HepG2 (cell line): ENCODE data around the gene PLCD4. TPM values are rescaled to one million over a fixed set of nuclear protein-coding genes. Genes with fewer than 3 reads are reported as not detected.

Experiments
- ATAC-seq: fragments of 200-7000 bp; cut with Tn5 transposase; 3 replicates; pipeline ENCODE4 v1.9.1; 2020; ENCODE audit warnings: mild to moderate bottlenecking, moderate library complexity
- BruUV-seq: library from RNA; stranded (reverse); fragments of 400-500 nt; replicated peaks from 2 replicates; lab custom pipeline; 2021; lab: Mats Ljungman, UMichigan
- CTCF ChIA-PET: fragments of 300-600 bp; formaldehyde crosslinking; extraction: SDS; loops from one replicate; lab custom pipeline; 2021; ENCODE audit warnings: low total read pairs, inconsistent platforms, low intra/inter-chr PET ratio; lab: Yijun Ruan, JAX
- POLR2A ChIA-PET: fragments of 350-600 bp; sonication (Branson Sonifier 250); formaldehyde crosslinking; loops from one replicate; lab custom pipeline; 2020; ENCODE audit warnings: antibody characterized with exemption, inconsistent platforms; lab: Yijun Ruan, JAX
- DNase-seq: peaks from one replicate; pipeline ENCODE4 v3.0.0-alpha.2; 2015; ENCODE audit warnings: low spot score
- FAIRE-seq: peaks from 3 replicates; lab custom pipeline; 2011; peaks lifted over from hg19 to GRCh38; lab: Jason Lieb, UNC
- H2AFZ ChIP-seq: one replicate; pipeline ENCODE4 v1.6.1; 2011; ENCODE audit warnings: low read length, inconsistent platforms
- H3K27ac ChIP-seq: fragments of 300-600 bp; 3 replicates; pipeline ENCODE4 v1.8.0; 2011; ENCODE audit warnings: mixed run types, mild to moderate bottlenecking, mixed read lengths, low read length, inconsistent platforms; ENCODE audit not compliant: insufficient read depth; ENCODE audit errors: extremely low read length
- H3K27me3 ChIP-seq, 2 experiments: fragments of 200-600 bp in 1 of 2; 2 replicates in 1 of 2; 3 replicates in 1 of 2; pipeline versions ENCODE4 v1.6.0 to v1.8.0; 2011; ENCODE audit warnings: low read length in 2 of 2, mild to moderate bottlenecking in 2 of 2, moderate library complexity in 2 of 2, inconsistent platforms in 1 of 2; ENCODE audit not compliant: insufficient read depth in 2 of 2, control insufficient read depth in 1 of 2
- H3K36me3 ChIP-seq, 2 experiments: fragments of 200-600 bp in 1 of 2; replicated peaks in 1 of 2; 2 replicates in 1 of 2; 3 replicates in 1 of 2; pipeline versions ENCODE4 v1.5.1 to v1.8.0; 2011; ENCODE audit warnings: low read length in 2 of 2, inconsistent platforms in 1 of 2; ENCODE audit not compliant: insufficient read depth in 2 of 2, control insufficient read depth in 1 of 2
- H3K4me1 ChIP-seq: 2 replicates; pipeline ENCODE4 v1.5.1; 2012; ENCODE audit warnings: low read length, inconsistent platforms; ENCODE audit not compliant: insufficient read depth
- H3K4me2 ChIP-seq: 2 replicates; pipeline ENCODE4 v1.6.0; 2011; ENCODE audit warnings: low read depth, low read length, inconsistent platforms
- H3K4me3 ChIP-seq, 3 experiments: fragments of 200-600 bp in 1 of 3; sonication (generic), shearing (Covaris generic) in 1 of 3; replicated peaks in 1 of 3; 2 replicates each; pipeline ENCODE4 v1.5.1; 2011 to 2016; ENCODE audit warnings: low read length in 3 of 3, inconsistent platforms in 2 of 3, low read depth in 2 of 3, mild to moderate bottlenecking in 2 of 3, control low read depth in 1 of 3, mixed read lengths in 1 of 3; ENCODE audit not compliant: insufficient read depth in 1 of 3
- H3K79me2 ChIP-seq: one replicate; pipeline ENCODE4 v1.6.1; 2011; ENCODE audit warnings: low read length, inconsistent platforms; ENCODE audit not compliant: insufficient read depth
- H3K9ac ChIP-seq: 2 replicates; pipeline ENCODE4 v1.6.0; 2011; ENCODE audit warnings: mild to moderate bottlenecking, low read depth, low read length, inconsistent platforms; ENCODE audit not compliant: insufficient read depth
- H3K9me3 ChIP-seq: 2 replicates; pipeline ENCODE4 v1.5.1; 2012; ENCODE audit warnings: mild to moderate bottlenecking, low read length
- H4K20me1 ChIP-seq: 2 replicates; pipeline ENCODE4 v1.6.0; 2011; ENCODE audit warnings: inconsistent platforms, mild to moderate bottlenecking, low read length, moderate library complexity; ENCODE audit not compliant: insufficient read depth
- AGO2 ChIP-seq: fragments of 200-400 bp; formaldehyde crosslinking; optimal IDR thresholded peaks from 2 replicates; pipeline ENCODE3; 2017; ENCODE audit warnings: mild to moderate bottlenecking, low read depth, low read length, moderate library complexity
- DDIT3 ChIP-seq: sonication (generic); formaldehyde crosslinking; IDR thresholded peaks from 2 replicates; pipeline ENCODE4 v1.4.0; 2020; ENCODE audit warnings: mild to moderate bottlenecking, missing genetic modification reagents
- FOXP4 ChIP-seq: sonication (generic); formaldehyde crosslinking; IDR thresholded peaks from 2 replicates; pipeline ENCODE4 v1.4.0; 2020; ENCODE audit warnings: missing genetic modification reagents
- IKZF1 ChIP-seq: fragments of 450-650 bp; IDR thresholded peaks from 2 replicates; pipeline ENCODE4 v1.7.1; 2016
- KDM5A ChIP-seq: fragments of 200-600 bp; sonication (generic); IDR thresholded peaks from 2 replicates; pipeline ENCODE4 v1.7.0; 2018; ENCODE audit warnings: antibody characterized with exemption, mild to moderate bottlenecking, low read length, borderline replicate concordance
- MBD4 ChIP-seq: IDR thresholded peaks from 2 replicates; pipeline ENCODE4 v1.6.1; 2012; ENCODE audit warnings: low read length, inconsistent platforms, borderline replicate concordance
- MIXL1 ChIP-seq: IDR thresholded peaks from 2 replicates; pipeline ENCODE4 v1.6.1; 2016
- SMYD3 ChIP-seq: sonication (generic); formaldehyde crosslinking; IDR thresholded peaks from 2 replicates; pipeline ENCODE4 v1.8.1; 2023; ENCODE audit warnings: mild to moderate bottlenecking, missing genetic modification reagents
- ZBTB4 ChIP-seq: sonication (generic); formaldehyde crosslinking; IDR thresholded peaks from 2 replicates; pipeline ENCODE4 v1.4.0; 2020; ENCODE audit warnings: missing genetic modification reagents, mild to moderate bottlenecking, borderline replicate concordance
- ZFP37 ChIP-seq: sonication (generic); formaldehyde crosslinking; IDR thresholded peaks from 2 replicates; pipeline ENCODE4 v1.4.0; 2020; ENCODE audit warnings: missing genetic modification reagents, borderline replicate concordance
- ZFP62 ChIP-seq: sonication (generic); formaldehyde crosslinking; IDR thresholded peaks from 2 replicates; pipeline ENCODE4 v1.4.0; 2020; ENCODE audit warnings: missing genetic modification reagents
- ZNF773 ChIP-seq: sonication (generic); formaldehyde crosslinking; IDR thresholded peaks from 2 replicates; pipeline ENCODE4 v1.4.0; 2020; ENCODE audit warnings: missing genetic modification reagents, borderline replicate concordance
- WGBS: methylation state at CpG from one replicate; pipeline ENCODE4 v1.1.6; 2017; ENCODE audit warnings: low lambda C conversion rate; 5-methylcytosine and 5-hydroxymethylcytosine counted together
- in situ Hi-C: cut with HindIII; loops from 2 replicates; pipeline ENCODE4 v1.10.0; 2017; ENCODE audit warnings: low pct_unique_long_range_greater_than_20kb; ENCODE audit not compliant: extremely low pct_ligation_motif_present
- intact Hi-C: fragments of 100-400 bp; cut with micrococcal nuclease; formaldehyde crosslinking; loops from one replicate; pipeline ENCODE4 v1.10.0; 2022; ENCODE audit not compliant: unreplicated experiment
- polyA plus RNA-seq, 8 experiments: library from polyadenylated mRNA; depleted of rRNA in 3 of 8; stranded (reverse) in 7 of 8; unstranded in 1 of 8; fragments of >200 nt; fragmentation: Illumina TruSeq in 4 of 8; extraction: Trizol in 4 of 8; gene quantifications; 2 replicates each; pipeline versions ENCODE4 v1.2.1 to v1.2.3, GENCODE V29; 2011 to 2016; ENCODE audit warnings: low read depth in 4 of 8, missing spikeins in 1 of 8, mixed read lengths in 1 of 8; ENCODE audit not compliant: insufficient read depth in 1 of 8
- total RNA-seq, 5 experiments: library from RNA; depleted of rRNA; stranded (reverse); fragments of >200 nt; fragmentation: Illumina TruSeq; extraction: Trizol; gene quantifications; 2 replicates each; pipeline ENCODE4 v1.2.3, GENCODE V29; 2016; ENCODE audit warnings: low read depth in 1 of 5
- TF ChIP-seq, protein P1 (sequence below): sonication (generic); formaldehyde crosslinking; IDR thresholded peaks from 2 replicates; pipeline ENCODE4 v1.4.0; 2020; ENCODE audit warnings: missing genetic modification reagents

PLCD4 gene
- total and polyA plus RNA-seq, 2 of the 13 experiments (the other 11 are each of a cell fraction or from before 2014, with no cell fraction given) = 0.26 TPM; not detected in 1

GRCh38 chr2:218671654-218672566 lies 64.2 kb downstream of the PLCD4 start, which contains the start of the genes RNF25 and STK36 (continued):
- peak; percentile 73 for TF ChIP-seq AGO2
- 0 out of 2 replicates have a peak, but pooled peaks have one; percentile 40 for TF ChIP-seq SMYD3 (CRISPR knock-in tag)
- TF ChIP-seq IKZF1 = no peak
- TF ChIP-seq ZFP62 = no peak
- TF ChIP-seq ZBTB4 (CRISPR knock-in tag) = no peak
- peak; percentile 98 for TF ChIP-seq KDM5A
- no peak for TF ChIP-seq DDIT3 (CRISPR knock-in tag)
- no peak for TF ChIP-seq MBD4

GRCh38 chr2:218679119-218679518 lies 71.4 kb downstream of the PLCD4 start:
- Histone ChIP-seq H3K27me3 (no peaks in the 10 kb centered on the region), H3K4me1 (no peaks in the 10 kb centered on the region), H3K4me2 (no peak overlapping the region), H3K9me3 (no peaks in the 10 kb centered on the region), H3K4me3 (no peak overlapping the region), H3K27ac (no peak overlapping the region), H3K36me3 (peaks cover 16 to 26% of the 10 kb centered on the region in 2 experiments; a peak in 4 of 5 replicates), H3K9ac (no peak overlapping the region), H2AFZ (no peak overlapping the region), H3K79me2 (no peaks in the 10 kb centered on the region), H4K20me1 (no peaks in the 10 kb centered on the region)
- CTCF ChIA-PET = no interaction called here
- in situ Hi-C loops = no loop called here
- DNase-seq (no peak), ATAC-seq (no peak), FAIRE-seq (no peak)
- WGBS = 86% methylated on average over 4 of the region's 4 CpGs
- intact Hi-C loops = no loop called here
- POLR2A ChIA-PET = no interaction called here
- BruUV-seq = no TSS peak
- TF ChIP-seq, protein P1, sequence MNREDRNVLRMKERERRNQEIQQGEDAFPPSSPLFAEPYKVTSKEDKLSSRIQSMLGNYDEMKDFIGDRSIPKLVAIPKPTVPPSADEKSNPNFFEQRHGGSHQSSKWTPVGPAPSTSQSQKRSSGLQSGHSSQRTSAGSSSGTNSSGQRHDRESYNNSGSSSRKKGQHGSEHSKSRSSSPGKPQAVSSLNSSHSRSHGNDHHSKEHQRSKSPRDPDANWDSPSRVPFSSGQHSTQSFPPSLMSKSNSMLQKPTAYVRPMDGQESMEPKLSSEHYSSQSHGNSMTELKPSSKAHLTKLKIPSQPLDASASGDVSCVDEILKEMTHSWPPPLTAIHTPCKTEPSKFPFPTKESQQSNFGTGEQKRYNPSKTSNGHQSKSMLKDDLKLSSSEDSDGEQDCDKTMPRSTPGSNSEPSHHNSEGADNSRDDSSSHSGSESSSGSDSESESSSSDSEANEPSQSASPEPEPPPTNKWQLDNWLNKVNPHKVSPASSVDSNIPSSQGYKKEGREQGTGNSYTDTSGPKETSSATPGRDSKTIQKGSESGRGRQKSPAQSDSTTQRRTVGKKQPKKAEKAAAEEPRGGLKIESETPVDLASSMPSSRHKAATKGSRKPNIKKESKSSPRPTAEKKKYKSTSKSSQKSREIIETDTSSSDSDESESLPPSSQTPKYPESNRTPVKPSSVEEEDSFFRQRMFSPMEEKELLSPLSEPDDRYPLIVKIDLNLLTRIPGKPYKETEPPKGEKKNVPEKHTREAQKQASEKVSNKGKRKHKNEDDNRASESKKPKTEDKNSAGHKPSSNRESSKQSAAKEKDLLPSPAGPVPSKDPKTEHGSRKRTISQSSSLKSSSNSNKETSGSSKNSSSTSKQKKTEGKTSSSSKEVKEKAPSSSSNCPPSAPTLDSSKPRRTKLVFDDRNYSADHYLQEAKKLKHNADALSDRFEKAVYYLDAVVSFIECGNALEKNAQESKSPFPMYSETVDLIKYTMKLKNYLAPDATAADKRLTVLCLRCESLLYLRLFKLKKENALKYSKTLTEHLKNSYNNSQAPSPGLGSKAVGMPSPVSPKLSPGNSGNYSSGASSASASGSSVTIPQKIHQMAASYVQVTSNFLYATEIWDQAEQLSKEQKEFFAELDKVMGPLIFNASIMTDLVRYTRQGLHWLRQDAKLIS (CRISPR knock-in tag) = no peak
- TF ChIP-seq ZNF773 (no peak), MIXL1 (no peak), ZFP37 (no peak), FOXP4 (no peak)
